ENCODE data around the gene SSU72.

Gene SSU72

GRCh38 chr1:1539310-1540089 is 35.2 kb downstream of the SSU72 start:
- no peak overlapping the region for H3K4me3 ChIP-seq (ENCODE audit: low read depth in 1 of 2, low read length in 2 of 2)

DNA sequence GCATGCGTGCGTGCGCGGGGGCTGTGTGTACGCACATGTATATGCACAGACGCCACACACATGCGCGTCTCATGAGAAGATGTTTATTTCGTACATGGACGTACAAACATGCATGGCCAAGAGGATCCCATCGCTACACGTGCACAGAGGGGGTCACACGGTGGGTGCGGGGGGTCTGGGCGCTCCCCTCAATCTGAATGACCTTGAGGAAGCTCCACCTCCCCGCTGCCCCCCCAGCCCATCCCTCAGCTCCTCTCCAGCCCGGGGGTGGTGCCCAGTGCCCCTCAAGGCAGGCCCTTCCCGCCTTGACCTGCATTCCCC is 35.7 kb downstream of the SSU72 start:
- peaks cover 36% of the 10 kb centered on the region for H4K20me1 ChIP-seq (ENCODE audit: insufficient read depth, low read length)
- no peaks in the 10 kb centered on the region for H3K27me3 ChIP-seq (ENCODE audit: insufficient read depth, low read length, poor library complexity)
- peaks cover 59% of the 10 kb centered on the region for H3K36me3 ChIP-seq (ENCODE audit: insufficient read depth, low read length)
- H3K4me2 ChIP-seq (ENCODE audit: insufficient read depth, low read length) = no peak overlapping the region
- no peak overlapping the region for H3K4me3 ChIP-seq (ENCODE audit: low read depth in 1 of 2, low read length in 2 of 2)
- no peak overlapping the region for H2AFZ ChIP-seq (ENCODE audit: low read depth, low read length)
- TF ChIP-seq, protein P1, sequence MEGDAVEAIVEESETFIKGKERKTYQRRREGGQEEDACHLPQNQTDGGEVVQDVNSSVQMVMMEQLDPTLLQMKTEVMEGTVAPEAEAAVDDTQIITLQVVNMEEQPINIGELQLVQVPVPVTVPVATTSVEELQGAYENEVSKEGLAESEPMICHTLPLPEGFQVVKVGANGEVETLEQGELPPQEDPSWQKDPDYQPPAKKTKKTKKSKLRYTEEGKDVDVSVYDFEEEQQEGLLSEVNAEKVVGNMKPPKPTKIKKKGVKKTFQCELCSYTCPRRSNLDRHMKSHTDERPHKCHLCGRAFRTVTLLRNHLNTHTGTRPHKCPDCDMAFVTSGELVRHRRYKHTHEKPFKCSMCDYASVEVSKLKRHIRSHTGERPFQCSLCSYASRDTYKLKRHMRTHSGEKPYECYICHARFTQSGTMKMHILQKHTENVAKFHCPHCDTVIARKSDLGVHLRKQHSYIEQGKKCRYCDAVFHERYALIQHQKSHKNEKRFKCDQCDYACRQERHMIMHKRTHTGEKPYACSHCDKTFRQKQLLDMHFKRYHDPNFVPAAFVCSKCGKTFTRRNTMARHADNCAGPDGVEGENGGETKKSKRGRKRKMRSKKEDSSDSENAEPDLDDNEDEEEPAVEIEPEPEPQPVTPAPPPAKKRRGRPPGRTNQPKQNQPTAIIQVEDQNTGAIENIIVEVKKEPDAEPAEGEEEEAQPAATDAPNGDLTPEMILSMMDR (IDR thresholded peaks at IDR 0.05; ENCODE audit: borderline replicate concordance, extremely low read depth, low read length, poor library complexity, severe bottlenecking) = no peak
- TF ChIP-seq EZH2 (IDR thresholded peaks at IDR 0.05; ENCODE audit: borderline replicate concordance, low read depth, low read length, severe bottlenecking) = no peak
- no peaks in the 10 kb centered on the region for H3K9me3 ChIP-seq (ENCODE audit: insufficient read depth, low read length, severe bottlenecking)
- no peak for ATAC-seq (ENCODE audit: insufficient read depth, low read depth)
- no peak for DNase-seq
- H3K27ac ChIP-seq (ENCODE audit: low read length) = no peak overlapping the region
- no peak overlapping the region for H3K9ac ChIP-seq (ENCODE audit: low read depth, low read length)
- H3K79me2 ChIP-seq (ENCODE audit: insufficient read depth, low read length) = no peaks in the 10 kb centered on the region
- no peaks in the 10 kb centered on the region for H3K4me1 ChIP-seq (ENCODE audit: insufficient read depth, low read length)

More at GRCh38 chr1:1539310-1540089, 35.2 kb downstream of the SSU72 start:
- ATAC-seq (ENCODE audit: insufficient read depth, low read depth) (no peak), DNase-seq (no peak)
- no peak overlapping the region for H3K9ac ChIP-seq (ENCODE audit: low read depth, low read length)
- no peaks in the 10 kb centered on the region for H3K79me2 ChIP-seq (ENCODE audit: insufficient read depth, low read length)
- no peak overlapping the region for H3K27ac ChIP-seq (ENCODE audit: low read length)
- H3K4me1 ChIP-seq (ENCODE audit: insufficient read depth, low read length) = no peaks in the 10 kb centered on the region
- H3K4me2 ChIP-seq (ENCODE audit: insufficient read depth, low read length) = no peak overlapping the region
- H3K9me3 ChIP-seq (ENCODE audit: insufficient read depth, low read length, severe bottlenecking) = no peaks in the 10 kb centered on the region
- peaks cover 37% of the 10 kb centered on the region for H4K20me1 ChIP-seq (ENCODE audit: insufficient read depth, low read length)
- no peak for TF ChIP-seq EZH2 (IDR thresholded peaks at IDR 0.05; ENCODE audit: borderline replicate concordance, low read depth, low read length, severe bottlenecking)
- TF ChIP-seq, protein P1 (IDR thresholded peaks at IDR 0.05; ENCODE audit: borderline replicate concordance, extremely low read depth, low read length, poor library complexity, severe bottlenecking) = no peak
- H2AFZ ChIP-seq (ENCODE audit: low read depth, low read length) = no peak overlapping the region
- H3K36me3 ChIP-seq (ENCODE audit: insufficient read depth, low read length) = peaks cover 59% of the 10 kb centered on the region
- H3K27me3 ChIP-seq (ENCODE audit: insufficient read depth, low read length, poor library complexity) = no peaks in the 10 kb centered on the region

- Histone ChIP-seq H3K4me2 (ENCODE audit: insufficient read depth, low read length) (no peak overlapping the region), H2AFZ (ENCODE audit: low read depth, low read length) (no peak overlapping the region), H3K36me3 (ENCODE audit: insufficient read depth, low read length) (peaks cover 53% of the 10 kb centered on the region), H3K4me3 (ENCODE audit: low read depth in 1 of 2, low read length in 2 of 2) (no peak overlapping the region), H3K79me2 (ENCODE audit: insufficient read depth, low read length) (no peaks in the 10 kb centered on the region), H3K9me3 (ENCODE audit: insufficient read depth, low read length, severe bottlenecking) (no peaks in the 10 kb centered on the region), H3K27ac (ENCODE audit: low read length) (no peak overlapping the region), H3K9ac (ENCODE audit: low read depth, low read length) (no peak overlapping the region), H3K27me3 (ENCODE audit: insufficient read depth, low read length, poor library complexity) (no peaks in the 10 kb centered on the region), H4K20me1 (ENCODE audit: insufficient read depth, low read length) (peaks cover 31% of the 10 kb centered on the region), H3K4me1 (ENCODE audit: insufficient read depth, low read length) (no peaks in the 10 kb centered on the region)
- ATAC-seq (ENCODE audit: insufficient read depth, low read depth) (no peak), DNase-seq (no peak)
- TF ChIP-seq, protein P1 (IDR thresholded peaks at IDR 0.05; ENCODE audit: borderline replicate concordance, extremely low read depth, low read length, poor library complexity, severe bottlenecking) = no peak
- TF ChIP-seq EZH2 (IDR thresholded peaks at IDR 0.05; ENCODE audit: borderline replicate concordance, low read depth, low read length, severe bottlenecking) = no peak
Measured at GRCh38 chr1:1538334-1538733, 36.3 kb downstream of the SSU72 start.
